Measurements from ENCODE around the gene FEZ2.

GRCh38 chr2:36540986-36541754, 56.8 kb downstream of the FEZ2 start:
- TF ChIP-seq POLR2AphosphoS5 (IDR thresholded peaks at IDR 0.05; ENCODE audit: low read depth, low read length) (no peak), ZNF3 (CRISPR knock-in tag; IDR thresholded peaks at IDR 0.05) (no peak), CREM (IDR thresholded peaks at IDR 0.05) (no peak), CREM (CRISPR knock-in tag; IDR thresholded peaks at IDR 0.05) (no peak), RAD21 (CRISPR knock-in tag; IDR thresholded peaks at IDR 0.05) (no peak)
